Measurements from ENCODE around the gene JAML. TPM values are rescaled to one million over a fixed set of nuclear protein-coding genes. Genes with fewer than 3 reads are reported as not detected.

Gene JAML
- total RNA-seq, 6 experiments from 2014 or later = not detected

- Mint-ChIP-seq H3K4me3 (no peak overlapping the region), H3K27me3 (ENCODE audit: insufficient read depth) (peaks cover 29% of the 10 kb centered on the region), H3K36me3 (ENCODE audit: low read depth) (no peaks in the 10 kb centered on the region), H3K4me1 (ENCODE audit: low read depth) (no peaks in the 10 kb centered on the region), H3K9me3 (no peaks in the 10 kb centered on the region), H3K27ac (no peak overlapping the region)
- DNase-seq = no peak
- no peak for TF ChIP-seq CTCF (IDR thresholded peaks at IDR 0.05)
These were observed 12.6 kb downstream of the JAML start for GRCh38 chr11:118212131-118212725.

- H3K4me3 Mint-ChIP-seq = no peak overlapping the region
- no peak overlapping the region for H3K27ac Mint-ChIP-seq
- peak; percentile 1 for DNase-seq
- no peaks in the 10 kb centered on the region for H3K9me3 Mint-ChIP-seq
- TF ChIP-seq CTCF (IDR thresholded peaks at IDR 0.05) = no peak
- H3K36me3 Mint-ChIP-seq (ENCODE audit: low read depth) = no peaks in the 10 kb centered on the region
- H3K4me1 Mint-ChIP-seq (ENCODE audit: low read depth) = no peaks in the 10 kb centered on the region
- H3K27me3 Mint-ChIP-seq (ENCODE audit: insufficient read depth) = peaks cover 27% of the 10 kb centered on the region
These were observed 13.8 kb downstream of the JAML start for GRCh38 chr11:118211006-118211405.

- no peaks in the 10 kb centered on the region for H3K36me3 Mint-ChIP-seq (ENCODE audit: low read depth)
- DNase-seq = no peak
- no peak for TF ChIP-seq CTCF (IDR thresholded peaks at IDR 0.05)
- peaks cover 32% of the 10 kb centered on the region for H3K27me3 Mint-ChIP-seq (ENCODE audit: insufficient read depth)
- H3K9me3 Mint-ChIP-seq = no peaks in the 10 kb centered on the region
- H3K4me3 Mint-ChIP-seq = no peak overlapping the region
- no peak overlapping the region for H3K27ac Mint-ChIP-seq
- no peaks in the 10 kb centered on the region for H3K4me1 Mint-ChIP-seq (ENCODE audit: low read depth)
These were observed 14.5 kb downstream of the JAML start for GRCh38 chr11:118210323-118210722.

- Mint-ChIP-seq H3K4me1 (ENCODE audit: low read depth) (no peaks in the 10 kb centered on the region), H3K9me3 (no peaks in the 10 kb centered on the region), H3K4me3 (no peak overlapping the region), H3K27ac (no peak overlapping the region), H3K36me3 (ENCODE audit: low read depth) (no peaks in the 10 kb centered on the region), H3K27me3 (ENCODE audit: insufficient read depth) (peaks cover 30% of the 10 kb centered on the region)
- no peak for TF ChIP-seq CTCF (IDR thresholded peaks at IDR 0.05)
- no peak for DNase-seq
These were observed 15.8 kb downstream of the JAML start for GRCh38 chr11:118209033-118209432.

GRCh38 chr11:118207079-118207478 lies 17.7 kb downstream of the JAML start:
- H3K36me3 Mint-ChIP-seq (ENCODE audit: low read depth) = no peaks in the 10 kb centered on the region
- DNase-seq = no peak
- TF ChIP-seq CTCF (IDR thresholded peaks at IDR 0.05) = no peak
- peaks cover 18% of the 10 kb centered on the region for H3K27me3 Mint-ChIP-seq (ENCODE audit: insufficient read depth)
- H3K27ac Mint-ChIP-seq = no peak overlapping the region
- H3K4me1 Mint-ChIP-seq (ENCODE audit: low read depth) = no peaks in the 10 kb centered on the region
- no peaks in the 10 kb centered on the region for H3K9me3 Mint-ChIP-seq
- no peak overlapping the region for H3K4me3 Mint-ChIP-seq
